ENCODE data around the gene NKD1.

NKD1 gene

GRCh38 chr16:50611995-50612848 is 64.0 kb downstream of the NKD1 start:
- no peak overlapping the region for H3K4me3 ChIP-seq (ENCODE audit: low read depth, low read length)
- no peak for DNase-seq (ENCODE audit: low read depth)
- TF ChIP-seq, protein P1, sequence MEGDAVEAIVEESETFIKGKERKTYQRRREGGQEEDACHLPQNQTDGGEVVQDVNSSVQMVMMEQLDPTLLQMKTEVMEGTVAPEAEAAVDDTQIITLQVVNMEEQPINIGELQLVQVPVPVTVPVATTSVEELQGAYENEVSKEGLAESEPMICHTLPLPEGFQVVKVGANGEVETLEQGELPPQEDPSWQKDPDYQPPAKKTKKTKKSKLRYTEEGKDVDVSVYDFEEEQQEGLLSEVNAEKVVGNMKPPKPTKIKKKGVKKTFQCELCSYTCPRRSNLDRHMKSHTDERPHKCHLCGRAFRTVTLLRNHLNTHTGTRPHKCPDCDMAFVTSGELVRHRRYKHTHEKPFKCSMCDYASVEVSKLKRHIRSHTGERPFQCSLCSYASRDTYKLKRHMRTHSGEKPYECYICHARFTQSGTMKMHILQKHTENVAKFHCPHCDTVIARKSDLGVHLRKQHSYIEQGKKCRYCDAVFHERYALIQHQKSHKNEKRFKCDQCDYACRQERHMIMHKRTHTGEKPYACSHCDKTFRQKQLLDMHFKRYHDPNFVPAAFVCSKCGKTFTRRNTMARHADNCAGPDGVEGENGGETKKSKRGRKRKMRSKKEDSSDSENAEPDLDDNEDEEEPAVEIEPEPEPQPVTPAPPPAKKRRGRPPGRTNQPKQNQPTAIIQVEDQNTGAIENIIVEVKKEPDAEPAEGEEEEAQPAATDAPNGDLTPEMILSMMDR (IDR thresholded peaks at IDR 0.05; ENCODE audit: control insufficient read depth, extremely low read depth, insufficient read depth): no peak

- no peak overlapping the region for H3K4me3 ChIP-seq (ENCODE audit: low read depth, low read length)
- DNase-seq (ENCODE audit: low read depth): no peak
- TF ChIP-seq, protein P1 (IDR thresholded peaks at IDR 0.05; ENCODE audit: control insufficient read depth, extremely low read depth, insufficient read depth): no peak
These were observed 64.6 kb downstream of the NKD1 start for GRCh38 chr16:50612849-50613198.

DNA sequence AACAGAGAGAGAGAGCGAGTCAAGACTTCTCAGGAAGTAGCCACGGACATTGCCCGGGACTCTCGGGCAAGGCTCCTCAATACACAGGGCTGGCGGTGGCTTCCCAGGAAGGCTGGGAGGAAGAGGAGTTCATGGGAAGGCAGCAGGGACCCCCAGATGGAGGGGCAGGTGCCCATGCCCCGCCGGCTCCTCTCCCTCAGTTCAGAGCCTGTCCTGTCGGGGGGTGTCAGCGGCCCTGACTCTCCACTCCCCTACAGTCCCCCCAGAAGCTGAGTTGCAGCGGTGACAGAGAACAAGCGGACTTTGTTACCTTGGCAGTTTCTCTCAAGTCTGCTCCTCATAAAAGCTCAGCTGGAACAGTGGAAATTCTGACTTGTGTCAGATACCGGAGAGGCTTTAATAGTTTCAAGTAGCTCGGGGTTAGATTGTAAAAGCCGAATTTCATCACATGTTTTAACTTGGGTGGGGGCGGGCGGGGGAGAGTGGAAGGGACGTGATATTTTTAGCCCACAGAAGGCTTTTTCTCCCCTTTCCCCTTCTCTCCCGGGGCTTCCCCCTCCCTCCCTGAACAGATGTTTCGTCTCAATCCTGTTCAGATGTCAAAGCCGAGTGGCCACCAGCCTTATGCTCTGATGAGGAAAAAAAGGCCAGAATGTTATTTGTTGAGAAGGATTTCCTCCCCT is 65.2 kb downstream of the NKD1 start:
- no peak overlapping the region for H3K4me3 ChIP-seq (ENCODE audit: low read depth, low read length)
- TF ChIP-seq, protein P1 (IDR thresholded peaks at IDR 0.05; ENCODE audit: control insufficient read depth, extremely low read depth, insufficient read depth): no peak
- no peak for DNase-seq (ENCODE audit: low read depth)

GRCh38 chr16:50613964-50614474 is 65.8 kb downstream of the NKD1 start:
- TF ChIP-seq, protein P1 (IDR thresholded peaks at IDR 0.05; ENCODE audit: control insufficient read depth, extremely low read depth, insufficient read depth): no peak
- DNase-seq (ENCODE audit: low read depth): no peak
- no peak overlapping the region for H3K4me3 ChIP-seq (ENCODE audit: low read depth, low read length)

GRCh38 chr16:50614955-50615724 is 66.9 kb downstream of the NKD1 start:
- H3K4me3 ChIP-seq (ENCODE audit: low read depth, low read length): no peak overlapping the region
- TF ChIP-seq, protein P1 (IDR thresholded peaks at IDR 0.05; ENCODE audit: control insufficient read depth, extremely low read depth, insufficient read depth): no peak
- no peak for DNase-seq (ENCODE audit: low read depth)

DNA sequence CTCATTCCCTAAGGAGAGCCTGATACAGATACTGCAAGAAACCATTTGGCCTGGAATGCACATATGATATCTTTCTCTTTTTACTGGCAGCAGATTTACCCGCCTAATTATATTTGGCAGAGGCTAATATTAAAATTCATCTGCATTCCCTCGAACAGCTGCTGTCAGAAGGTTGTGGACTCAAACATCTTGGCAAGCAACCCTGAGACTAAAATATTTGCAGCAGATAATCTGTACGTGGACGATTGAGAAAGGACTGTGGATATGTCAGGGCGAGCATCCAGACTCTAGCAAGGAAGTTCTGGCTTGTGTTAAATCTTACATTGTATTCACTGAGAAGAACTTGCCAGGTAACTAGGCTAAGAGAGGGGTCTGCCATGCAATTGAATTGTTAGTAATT is 67.7 kb downstream of the NKD1 start:
- H3K4me3 ChIP-seq (ENCODE audit: low read depth, low read length): no peak overlapping the region
- TF ChIP-seq, protein P1 (IDR thresholded peaks at IDR 0.05; ENCODE audit: control insufficient read depth, extremely low read depth, insufficient read depth): no peak
- DNase-seq (ENCODE audit: low read depth): no peak
